ENCODE data around the gene TMEM140. TPM values are rescaled to one million over a fixed set of nuclear protein-coding genes. Genes with fewer than 3 reads are reported as not detected.

TMEM140 gene
- total RNA-seq, 1 experiment from 2014 or later = 0.92 TPM

DNA sequence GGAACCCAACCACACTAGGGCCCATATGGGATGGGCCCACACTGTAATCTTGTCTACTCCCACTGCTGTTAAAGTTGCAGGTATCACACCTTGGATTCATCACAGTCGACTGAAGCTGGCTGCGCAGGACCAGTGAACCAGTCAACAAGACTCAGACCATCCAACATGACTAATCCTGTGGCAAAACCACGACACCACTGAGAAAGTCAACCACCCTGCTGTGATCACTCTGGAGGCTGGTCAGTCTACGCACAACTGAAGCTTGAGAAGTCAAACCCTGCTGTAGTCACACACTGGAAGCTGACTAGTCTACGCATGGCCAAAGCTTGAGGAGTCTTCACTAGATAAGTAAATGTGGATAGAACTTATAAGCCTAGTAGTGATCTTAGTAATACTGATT, 32.2 kb downstream of the TMEM140 start:
- Histone ChIP-seq H3K9me2 (ENCODE audit: insufficient read depth) (no peaks in the 10 kb centered on the region), H3K4me2 (no peak overlapping the region), H3K27me3 (ENCODE audit: insufficient read depth, low read depth) (no peaks in the 10 kb centered on the region), H3K9me3 (ENCODE audit: insufficient read depth, low read depth) (peaks cover 30% of the 10 kb centered on the region), H3F3A (ENCODE audit: insufficient read depth, low read depth) (no peaks in the 10 kb centered on the region), H2AFZ (no peak overlapping the region), H3K36me3 (ENCODE audit: low read depth) (no peaks in the 10 kb centered on the region), H3K4me1 (replicated peaks; ENCODE audit: insufficient read depth) (peaks cover 18% of the 10 kb centered on the region), H4K20me1 (ENCODE audit: insufficient read depth) (no peaks in the 10 kb centered on the region), H3K79me2 (ENCODE audit: low read depth) (no peaks in the 10 kb centered on the region), H3K27ac (no peak overlapping the region), H3K4me3 (no peak overlapping the region)
- BruUV-seq (replicated peaks) = no TSS peak
- DNase-seq = no peak
- intact Hi-C loops (cut with micrococcal nuclease; ENCODE audit: unreplicated experiment) = no loop called here
- TF ChIP-seq, protein P1, sequence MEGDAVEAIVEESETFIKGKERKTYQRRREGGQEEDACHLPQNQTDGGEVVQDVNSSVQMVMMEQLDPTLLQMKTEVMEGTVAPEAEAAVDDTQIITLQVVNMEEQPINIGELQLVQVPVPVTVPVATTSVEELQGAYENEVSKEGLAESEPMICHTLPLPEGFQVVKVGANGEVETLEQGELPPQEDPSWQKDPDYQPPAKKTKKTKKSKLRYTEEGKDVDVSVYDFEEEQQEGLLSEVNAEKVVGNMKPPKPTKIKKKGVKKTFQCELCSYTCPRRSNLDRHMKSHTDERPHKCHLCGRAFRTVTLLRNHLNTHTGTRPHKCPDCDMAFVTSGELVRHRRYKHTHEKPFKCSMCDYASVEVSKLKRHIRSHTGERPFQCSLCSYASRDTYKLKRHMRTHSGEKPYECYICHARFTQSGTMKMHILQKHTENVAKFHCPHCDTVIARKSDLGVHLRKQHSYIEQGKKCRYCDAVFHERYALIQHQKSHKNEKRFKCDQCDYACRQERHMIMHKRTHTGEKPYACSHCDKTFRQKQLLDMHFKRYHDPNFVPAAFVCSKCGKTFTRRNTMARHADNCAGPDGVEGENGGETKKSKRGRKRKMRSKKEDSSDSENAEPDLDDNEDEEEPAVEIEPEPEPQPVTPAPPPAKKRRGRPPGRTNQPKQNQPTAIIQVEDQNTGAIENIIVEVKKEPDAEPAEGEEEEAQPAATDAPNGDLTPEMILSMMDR (conservative IDR thresholded peaks at IDR 0.05) = no peak
- no peak for TF ChIP-seq EZH2 (IDR thresholded peaks at IDR 0.05; ENCODE audit: low read depth)
- ChIA-PET POLR2A (ENCODE audit: unreplicated experiment) (no interaction called here), CTCF (no interaction called here)

DNA sequence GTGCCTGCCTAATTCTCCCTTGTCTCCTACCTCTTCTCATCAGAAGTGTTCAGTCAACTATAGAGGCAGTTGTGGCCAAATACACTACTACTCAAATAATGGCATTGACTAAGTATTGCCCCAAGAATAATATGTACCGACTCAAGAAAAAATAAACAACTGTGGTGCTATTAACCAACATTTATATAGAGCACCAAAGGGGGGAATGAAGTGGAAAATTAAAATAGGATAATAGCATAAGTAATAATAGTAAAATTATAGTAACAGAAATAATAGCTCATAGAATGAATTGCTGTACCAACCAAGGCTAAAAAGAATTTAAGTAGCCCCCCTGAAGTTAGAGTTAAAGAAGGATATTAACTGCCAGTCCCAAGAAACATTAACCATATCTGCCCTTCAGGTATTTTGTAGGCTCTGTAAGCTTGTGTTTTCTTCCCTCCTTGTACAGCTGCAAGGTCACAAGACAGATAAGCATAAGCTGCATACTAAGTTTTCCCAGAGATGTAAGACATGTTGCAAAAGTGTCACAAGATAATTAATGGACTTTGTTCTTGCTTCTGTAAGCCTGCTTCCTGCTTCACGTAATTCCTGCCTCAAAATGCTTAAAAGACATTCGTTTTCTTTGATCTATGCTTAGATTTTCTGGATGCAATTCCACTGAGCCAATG, 33.5 kb downstream of the TMEM140 start:
- Histone ChIP-seq H3K27ac (no peak overlapping the region), H4K20me1 (ENCODE audit: insufficient read depth) (no peaks in the 10 kb centered on the region), H3F3A (ENCODE audit: insufficient read depth, low read depth) (no peaks in the 10 kb centered on the region), H3K4me1 (replicated peaks; ENCODE audit: insufficient read depth) (peaks cover 18% of the 10 kb centered on the region), H3K36me3 (ENCODE audit: low read depth) (no peaks in the 10 kb centered on the region), H3K79me2 (ENCODE audit: low read depth) (no peaks in the 10 kb centered on the region), H3K9me2 (ENCODE audit: insufficient read depth) (no peaks in the 10 kb centered on the region), H3K4me3 (no peak overlapping the region), H3K4me2 (no peak overlapping the region), H3K27me3 (ENCODE audit: insufficient read depth, low read depth) (no peaks in the 10 kb centered on the region), H3K9me3 (ENCODE audit: insufficient read depth, low read depth) (peaks cover 30% of the 10 kb centered on the region), H2AFZ (no peak overlapping the region)
- intact Hi-C loops (cut with micrococcal nuclease; ENCODE audit: unreplicated experiment) = no loop called here
- no peak for DNase-seq
- TF ChIP-seq, protein P1 (conservative IDR thresholded peaks at IDR 0.05) = no peak
- TF ChIP-seq EZH2 (IDR thresholded peaks at IDR 0.05; ENCODE audit: low read depth) = no peak
- CTCF ChIA-PET = no interaction called here
- POLR2A ChIA-PET (ENCODE audit: unreplicated experiment) = no interaction called here
- no TSS peak for BruUV-seq (replicated peaks)

DNA sequence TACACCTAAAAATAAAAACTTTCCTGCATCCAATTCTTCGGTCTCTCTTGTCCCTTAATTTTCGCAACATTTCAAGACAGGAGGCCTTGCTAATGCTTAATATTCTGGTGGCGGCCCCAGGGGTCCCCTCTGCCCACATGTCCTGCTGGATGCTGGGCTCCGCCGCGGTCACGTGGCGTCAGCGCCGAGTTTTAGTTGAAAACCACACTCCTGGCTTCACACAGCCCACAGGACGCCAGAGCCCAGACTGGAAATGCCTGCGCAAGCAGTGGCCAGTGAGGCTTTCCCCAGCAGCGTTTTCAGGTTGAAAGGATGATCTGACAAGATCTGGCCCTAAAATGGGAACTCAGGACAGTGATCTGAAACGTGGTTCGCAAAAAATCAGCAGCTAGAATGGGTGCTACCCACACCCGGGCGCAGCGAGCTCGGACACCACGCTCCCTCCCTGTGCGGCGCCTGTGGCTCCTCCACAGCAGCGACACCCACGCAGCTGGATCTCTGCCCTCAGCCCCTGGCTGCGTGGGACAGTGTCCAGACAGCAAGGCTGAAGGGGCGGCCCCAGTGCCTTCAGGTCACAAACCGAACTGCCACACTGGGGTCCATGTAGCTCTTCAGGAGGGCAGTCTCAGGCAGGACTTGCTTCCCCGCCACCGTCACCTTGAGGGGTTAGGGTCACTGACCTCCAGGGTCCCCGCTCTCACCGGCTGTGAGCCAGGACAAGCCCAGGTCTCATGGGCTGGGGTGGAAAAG, 34.2 kb downstream of the TMEM140 start:
- Histone ChIP-seq H3K27ac (no peak overlapping the region), H3K4me1 (replicated peaks; ENCODE audit: insufficient read depth) (peaks cover 11% of the 10 kb centered on the region), H3K36me3 (ENCODE audit: low read depth) (no peaks in the 10 kb centered on the region), H3F3A (ENCODE audit: insufficient read depth, low read depth) (no peaks in the 10 kb centered on the region), H3K27me3 (ENCODE audit: insufficient read depth, low read depth) (no peaks in the 10 kb centered on the region), H2AFZ (no peak overlapping the region), H4K20me1 (ENCODE audit: insufficient read depth) (no peaks in the 10 kb centered on the region), H3K4me3 (no peak overlapping the region), H3K9me2 (ENCODE audit: insufficient read depth) (no peaks in the 10 kb centered on the region), H3K4me2 (no peak overlapping the region), H3K9me3 (ENCODE audit: insufficient read depth, low read depth) (peaks cover 30% of the 10 kb centered on the region), H3K79me2 (ENCODE audit: low read depth) (no peaks in the 10 kb centered on the region)
- intact Hi-C loops (cut with micrococcal nuclease; ENCODE audit: unreplicated experiment) = no loop called here
- DNase-seq = no peak
- BruUV-seq (replicated peaks) = no TSS peak
- TF ChIP-seq, protein P1 (conservative IDR thresholded peaks at IDR 0.05) = no peak
- no peak for TF ChIP-seq EZH2 (IDR thresholded peaks at IDR 0.05; ENCODE audit: low read depth)
- ChIA-PET POLR2A (ENCODE audit: unreplicated experiment) (no interaction called here), CTCF (no interaction called here)
